GM18909 (cell line): ENCODE results near the gene STX3.
"Not testable (repeated sequence)": the region's sequence is repeated elsewhere in the genome, so short reads cannot be mapped to it uniquely, and the experiment has no call there.

ENCODE experiments used
- ATAC-seq: cut with Tn5 transposase; IDR thresholded peaks from one replicate; pipeline ENCODE4 v1.9.1; 2021; ENCODE audit warnings: mild to moderate bottlenecking; ENCODE audit not compliant: unreplicated experiment, poor library complexity

Gene STX3

DNA sequence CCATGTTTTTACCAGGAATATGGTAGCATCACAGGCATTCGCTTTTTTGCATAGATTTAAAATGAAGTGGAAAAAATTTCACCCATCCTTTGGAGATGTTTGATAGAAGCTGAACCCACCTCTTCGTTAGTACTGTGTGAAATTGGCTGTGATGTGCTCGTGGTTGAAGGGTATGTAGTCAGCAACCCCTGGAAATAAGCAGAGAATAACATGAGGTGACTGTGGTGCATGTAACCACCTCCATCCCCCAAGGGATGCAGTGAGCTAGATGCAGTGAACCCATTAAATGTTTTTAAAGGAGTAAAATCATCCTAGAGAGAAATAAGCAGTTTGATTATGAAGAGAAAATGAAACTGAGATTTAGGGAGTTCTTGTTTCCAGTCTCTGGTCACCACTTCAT lies 74.2 kb downstream of the STX3 start:
- ATAC-seq, result no peak

DNA sequence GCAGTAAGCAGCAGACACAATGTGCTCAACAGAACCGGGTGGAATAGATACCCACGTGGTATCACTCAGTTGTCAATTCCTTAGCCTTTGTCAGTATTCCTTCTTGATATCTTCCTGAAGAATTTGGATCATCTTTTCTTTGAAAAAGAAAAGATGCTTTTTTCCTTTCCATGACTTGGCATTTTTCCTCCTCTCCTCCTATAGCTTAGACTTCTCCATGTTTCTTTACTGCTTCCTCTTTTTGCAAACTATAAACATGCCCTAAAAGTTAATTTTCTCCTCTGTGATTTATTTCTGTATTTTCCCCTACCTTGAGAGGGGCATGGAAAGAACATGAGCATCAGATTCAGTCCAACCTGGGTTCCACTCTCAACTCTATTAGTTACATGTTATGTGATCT lies 78.4 kb downstream of the STX3 start:
- no peak for ATAC-seq

- no peak for ATAC-seq
Observed at GRCh38 chr11:59839615-59840014, 84.4 kb downstream of the STX3 start.

- peak; percentile 80 for ATAC-seq
Observed at GRCh38 chr11:59841514-59841913, 86.3 kb downstream of the STX3 start.

DNA sequence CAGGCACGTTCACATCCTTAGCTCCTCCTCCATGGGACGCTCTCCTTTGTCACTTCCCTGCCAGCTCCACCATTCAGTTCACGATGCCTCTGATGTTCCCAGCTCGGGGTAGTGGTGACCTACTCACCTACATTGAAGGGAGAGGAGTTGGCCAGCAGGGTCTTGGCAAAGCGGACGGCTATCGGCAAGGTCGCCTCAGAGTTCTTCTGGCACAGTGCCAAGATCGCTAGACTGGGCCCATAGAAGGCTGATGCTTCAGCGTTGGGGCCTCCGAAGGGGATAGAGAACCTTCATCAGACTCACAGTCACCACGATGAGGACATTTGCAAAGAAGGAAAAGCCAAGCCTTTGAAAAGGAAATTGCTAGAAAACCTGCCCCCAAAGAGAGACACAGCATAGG lies 87.1 kb downstream of the STX3 start:
- ATAC-seq, result no peak

GRCh38 chr11:59845399-59845798 lies 90.2 kb downstream of the STX3 start, which contains the start of gene CBLIF:
TSS of gene CBLIF (minus strand) at chr11:59845499. CDS start at chr11:59845453, 46 bp downstream.
- no peak for ATAC-seq

GRCh38 chr11:59846556-59846955 lies 91.4 kb downstream of the STX3 start:
- ATAC-seq, result no peak

DNA sequence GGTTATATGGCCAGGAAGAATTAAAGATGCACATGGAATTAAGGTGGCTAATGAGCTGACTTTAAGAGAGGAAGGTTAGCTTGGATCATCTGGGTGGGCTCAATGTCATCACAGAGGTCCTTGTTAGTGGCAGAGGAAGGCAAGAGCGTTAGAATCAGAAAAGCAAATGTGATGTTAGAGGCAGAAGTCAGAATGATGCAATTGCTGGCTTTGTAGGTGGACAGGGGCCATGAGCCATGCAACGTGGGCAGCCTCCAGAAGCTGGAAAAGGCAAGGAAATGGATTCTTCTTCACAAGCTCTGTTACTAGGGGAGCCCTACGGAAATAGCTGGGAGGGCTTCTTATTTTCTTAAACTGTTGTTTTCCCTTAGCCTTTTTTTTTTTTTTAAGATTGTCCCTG lies 92.5 kb downstream of the STX3 start:
- no peak for ATAC-seq

- not testable (repeated sequence) for ATAC-seq
Observed at GRCh38 chr11:59848439-59848838, 93.3 kb downstream of the STX3 start.

DNA sequence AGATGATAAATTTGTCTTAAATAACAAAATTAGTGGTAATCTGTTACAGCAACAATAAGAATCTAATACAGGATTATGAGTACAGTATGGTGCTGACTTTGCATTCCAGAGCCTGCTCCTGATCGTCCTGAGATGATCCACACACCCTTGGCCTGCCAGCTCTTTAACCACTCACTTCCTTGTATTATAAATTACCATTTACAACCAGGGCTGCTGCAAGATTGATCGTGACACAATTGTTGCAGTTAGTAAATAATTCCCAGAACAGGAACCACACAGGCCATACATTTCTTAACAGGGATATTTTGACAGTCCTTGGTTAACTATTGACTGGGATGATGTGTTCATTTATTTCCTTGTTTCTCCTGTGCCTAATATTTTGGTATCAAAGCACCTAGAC lies 94.0 kb downstream of the STX3 start:
- peak; percentile 46 for ATAC-seq

DNA sequence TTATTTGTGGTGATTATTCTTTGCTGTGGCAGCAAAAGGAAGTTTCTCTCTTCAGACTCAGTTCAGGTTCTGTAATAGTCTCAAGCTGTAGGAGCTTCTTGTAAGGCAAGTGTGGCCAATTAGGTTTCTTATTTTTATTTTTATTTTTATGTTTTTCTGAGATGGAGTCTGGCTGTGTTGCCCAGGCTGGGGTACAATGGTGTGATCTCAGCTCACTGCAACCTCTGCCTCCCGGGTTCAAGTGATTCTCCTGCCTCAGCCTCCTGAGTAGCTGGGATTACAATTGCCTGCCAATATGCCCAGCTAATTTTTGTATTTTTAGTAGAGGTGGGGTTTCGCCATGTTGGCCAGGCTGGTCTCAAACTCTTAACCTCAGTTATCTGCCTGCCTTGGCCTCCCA lies 94.4 kb downstream of the STX3 start:
- ATAC-seq, result not testable (repeated sequence)

DNA sequence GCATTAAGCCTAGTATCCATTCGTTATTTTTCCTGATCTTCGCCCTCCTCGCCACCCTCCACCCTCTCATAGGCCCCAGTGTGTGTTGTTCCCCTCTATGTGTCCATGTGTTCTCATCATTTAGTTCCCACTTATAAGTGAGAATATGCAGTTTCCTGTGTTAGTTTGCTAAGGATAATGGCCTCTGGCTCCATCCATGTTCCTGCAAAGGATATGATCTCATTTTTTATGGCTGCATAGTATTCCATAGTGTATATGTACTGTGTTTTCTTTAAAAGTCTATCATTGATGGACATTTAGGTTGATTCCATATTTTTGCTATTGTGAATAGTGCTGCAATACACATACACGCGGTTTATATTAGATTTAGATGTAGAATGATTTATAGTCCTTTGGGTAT lies 96.2 kb downstream of the STX3 start:
- ATAC-seq, result not testable (repeated sequence)

DNA sequence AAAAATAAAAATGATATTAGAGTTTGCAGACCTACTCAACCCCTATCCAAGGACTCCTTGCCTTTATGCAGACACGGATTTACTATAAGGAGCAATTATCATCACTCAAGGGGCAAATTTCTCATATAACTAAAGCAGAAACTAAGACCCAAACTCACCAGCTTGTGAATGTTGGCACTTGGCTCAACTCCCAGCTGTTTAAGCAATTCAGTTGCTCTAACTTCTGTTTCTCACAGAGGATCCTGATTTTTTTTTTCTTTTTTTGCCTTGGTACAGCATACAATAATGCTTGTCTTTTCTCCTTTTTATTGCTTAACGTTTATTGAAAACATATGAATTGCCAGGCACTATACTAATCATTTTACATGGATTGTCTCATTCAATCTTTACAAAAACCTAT lies 99.7 kb downstream of the STX3 start:
- no peak for ATAC-seq
